ENCODE results near the gene LTB. TPM values are rescaled to one million over a fixed set of nuclear protein-coding genes. Genes with fewer than 3 reads are reported as not detected.

LTB gene
- total RNA-seq, 4 donors from 2014 or later = 0.57 to 1.5 TPM; not detected in 2

- Histone ChIP-seq H3K4me1 (peaks cover 12 to 19% (median 15%) of the 10 kb centered on the region in 4 donors), H3K36me3 (no peaks in the 10 kb centered on the region), H3K9me3 (no peaks in the 10 kb centered on the region), H3K27ac (replicated peaks in 1 of 4) (no peak overlapping the region), H3K27me3 (peaks cover 0 to 13% (median 0%) of the 10 kb centered on the region in 4 donors), H3K4me3 (no peak overlapping the region)
- WGBS = 84% methylated on average over 19 of the region's 19 CpGs
- intact Hi-C loops (cut with DNase I) = no loop called here
- no peak for DNase-seq (ENCODE audit: extremely low spot score)
- TF ChIP-seq POLR2A (IDR thresholded peaks at IDR 0.05; ENCODE audit: low read depth) (no peak), CTCF (IDR thresholded peaks at IDR 0.05) (no peak), EP300 (IDR thresholded peaks at IDR 0.05) (no peak), POLR2AphosphoS5 (IDR thresholded peaks at IDR 0.05) (no peak)
Observed at GRCh38 chr6:31576897-31577578, 5.2 kb downstream of the LTB start.

- no peaks in the 10 kb centered on the region for H3K36me3 ChIP-seq
- no peak for DNase-seq (ENCODE audit: extremely low spot score)
- H3K4me3 ChIP-seq = peak overlapping the region; percentile 36 to 50 (median 40)
- no peak for TF ChIP-seq CTCF (IDR thresholded peaks at IDR 0.05)
- no peak for TF ChIP-seq EP300 (IDR thresholded peaks at IDR 0.05)
- TF ChIP-seq POLR2AphosphoS5 (IDR thresholded peaks at IDR 0.05) = no peak
- TF ChIP-seq POLR2A (IDR thresholded peaks at IDR 0.05; ENCODE audit: low read depth) = no peak
- intact Hi-C loops (cut with DNase I) = no loop called here
- peaks cover 0 to 19% (median 0%) of the 10 kb centered on the region in 4 donors for H3K27me3 ChIP-seq
- 64% methylated on average over 8 of the region's 8 CpGs for WGBS
- no peaks in the 10 kb centered on the region for H3K9me3 ChIP-seq
- peak overlapping the region; percentile 36 to 59 (median 43) for H3K27ac ChIP-seq (replicated peaks in 1 of 4)
- H3K4me1 ChIP-seq = peaks cover 4 to 11% (median 7%) of the 10 kb centered on the region in 4 donors
Observed at GRCh38 chr6:31575952-31576685, 6.1 kb downstream of the LTB start.

- Histone ChIP-seq H3K9me3 (no peaks in the 10 kb centered on the region), H3K36me3 (no peaks in the 10 kb centered on the region), H3K4me3 (peak within 1 kb of the TSS; percentile 36 to 50 (median 40)), H3K27me3 (peaks cover 0 to 24% (median 0%) of the 10 kb centered on the region in 4 donors), H3K27ac (replicated peaks in 1 of 4) (peak within 1 kb of the TSS; percentile 36 to 59 (median 43)), H3K4me1 (peaks cover 0 to 8% (median 3%) of the 10 kb centered on the region in 4 donors)
- intact Hi-C loops (cut with DNase I) = no loop called here
- TF ChIP-seq POLR2AphosphoS5 (IDR thresholded peaks at IDR 0.05) = peak in 1 of 2 donors; percentile 70
- TF ChIP-seq POLR2A (IDR thresholded peaks at IDR 0.05; ENCODE audit: low read depth) = no peak
- no peak for TF ChIP-seq EP300 (IDR thresholded peaks at IDR 0.05)
- 61% methylated on average over 16 of the region's 19 CpGs for WGBS
- DNase-seq (ENCODE audit: extremely low spot score) = no peak
Observed at GRCh38 chr6:31575335-31575901, 6.8 kb downstream of the LTB start, which contains the start of gene TNF. TSS of gene TNF (plus strand) at chr6:31575565. CDS start at chr6:31575742, 177 bp downstream.

GRCh38 chr6:31574106-31575061, 7.8 kb downstream of the LTB start:
- H3K4me1 ChIP-seq = peaks cover 0 to 3% (median 0%) of the 10 kb centered on the region in 4 donors
- TF ChIP-seq POLR2AphosphoS5 (IDR thresholded peaks at IDR 0.05) = no peak
- no peak for TF ChIP-seq CTCF (IDR thresholded peaks at IDR 0.05)
- TF ChIP-seq EP300 (IDR thresholded peaks at IDR 0.05) = no peak
- no peak for TF ChIP-seq POLR2A (IDR thresholded peaks at IDR 0.05; ENCODE audit: low read depth)
- H3K9me3 ChIP-seq = no peaks in the 10 kb centered on the region
- no peaks in the 10 kb centered on the region for H3K36me3 ChIP-seq
- peaks cover 0 to 33% (median 0%) of the 10 kb centered on the region in 4 donors for H3K27me3 ChIP-seq
- intact Hi-C loops (cut with DNase I) = no loop called here
- no peak overlapping the region for H3K4me3 ChIP-seq
- H3K27ac ChIP-seq (replicated peaks in 1 of 4) = peak overlapping the region in 2 of 4 donors; percentile 36 to 59
- WGBS = 84% methylated on average over 14 of the region's 14 CpGs
- DNase-seq (ENCODE audit: extremely low spot score) = no peak

Measured in esophagus muscularis mucosa (tissue), 4 donors.